Activated B cell treated with CpG ODN at 0.5 μM for 24 hours (primary cell): ENCODE results near the gene DNAH8. TPM values are rescaled to one million over a fixed set of nuclear protein-coding genes. Genes with fewer than 3 reads are reported as not detected.

ENCODE experiments used
- ATAC-seq: fragments of 200-7000 bp; cut with Tn5 transposase; one replicate; pipeline ENCODE4 v1.10.0; 2021; ENCODE audit warnings: low read depth, mild to moderate bottlenecking, moderate library complexity
- CTCF ChIA-PET: fragments of 350-600 bp; sonication (Branson Sonifier 250); formaldehyde crosslinking; loops from one replicate; lab custom pipeline; 2021; ENCODE audit warnings: antibody characterized with exemption; lab: Charles Lee
- POLR2A ChIA-PET: fragments of 350-600 bp; sonication (Branson Sonifier 250); formaldehyde crosslinking; loops from one replicate; lab custom pipeline; 2021; ENCODE audit warnings: antibody characterized with exemption; lab: Charles Lee
- DNase-seq: peaks from one replicate; pipeline ENCODE4 v3.0.0; 2022
- H3K27ac Mint-ChIP-seq: one replicate; pipeline ENCODE4 v1.8.0; 2020; ENCODE audit warnings: mixed read lengths
- H3K27me3 Mint-ChIP-seq: one replicate; pipeline ENCODE4 v1.8.0; 2021; ENCODE audit warnings: mixed read lengths
- H3K36me3 Mint-ChIP-seq: one replicate; pipeline ENCODE4 v1.8.0; 2021; ENCODE audit warnings: low read depth, mixed read lengths
- H3K4me1 Mint-ChIP-seq: one replicate; pipeline ENCODE4 v1.8.0; 2021; ENCODE audit warnings: mixed read lengths
- H3K4me3 Mint-ChIP-seq: one replicate; pipeline ENCODE4 v1.8.0; 2020; ENCODE audit warnings: mild to moderate bottlenecking, mixed read lengths
- H3K9me3 Mint-ChIP-seq: one replicate; pipeline ENCODE4 v1.8.0; 2020; ENCODE audit warnings: mixed read lengths
- intact Hi-C: fragments of 100-400 bp; cut with micrococcal nuclease; formaldehyde crosslinking; loops from one replicate; pipeline ENCODE4 v1.15.1; 2024
- total RNA-seq: library from RNA; stranded (reverse); gene quantifications from 2 replicates; pipeline ENCODE4 v1.2.3, GENCODE V29; 2022
- TF ChIP-seq, protein P1 (sequence below): fragments of 200-600 bp; IDR thresholded peaks from one replicate; pipeline ENCODE4 v1.8.0; 2022; ENCODE audit warnings: antibody characterized with exemption, mild to moderate bottlenecking

DNAH8 gene
- total RNA-seq, 1 donor from 2014 or later = 2.0 TPM

DNA sequence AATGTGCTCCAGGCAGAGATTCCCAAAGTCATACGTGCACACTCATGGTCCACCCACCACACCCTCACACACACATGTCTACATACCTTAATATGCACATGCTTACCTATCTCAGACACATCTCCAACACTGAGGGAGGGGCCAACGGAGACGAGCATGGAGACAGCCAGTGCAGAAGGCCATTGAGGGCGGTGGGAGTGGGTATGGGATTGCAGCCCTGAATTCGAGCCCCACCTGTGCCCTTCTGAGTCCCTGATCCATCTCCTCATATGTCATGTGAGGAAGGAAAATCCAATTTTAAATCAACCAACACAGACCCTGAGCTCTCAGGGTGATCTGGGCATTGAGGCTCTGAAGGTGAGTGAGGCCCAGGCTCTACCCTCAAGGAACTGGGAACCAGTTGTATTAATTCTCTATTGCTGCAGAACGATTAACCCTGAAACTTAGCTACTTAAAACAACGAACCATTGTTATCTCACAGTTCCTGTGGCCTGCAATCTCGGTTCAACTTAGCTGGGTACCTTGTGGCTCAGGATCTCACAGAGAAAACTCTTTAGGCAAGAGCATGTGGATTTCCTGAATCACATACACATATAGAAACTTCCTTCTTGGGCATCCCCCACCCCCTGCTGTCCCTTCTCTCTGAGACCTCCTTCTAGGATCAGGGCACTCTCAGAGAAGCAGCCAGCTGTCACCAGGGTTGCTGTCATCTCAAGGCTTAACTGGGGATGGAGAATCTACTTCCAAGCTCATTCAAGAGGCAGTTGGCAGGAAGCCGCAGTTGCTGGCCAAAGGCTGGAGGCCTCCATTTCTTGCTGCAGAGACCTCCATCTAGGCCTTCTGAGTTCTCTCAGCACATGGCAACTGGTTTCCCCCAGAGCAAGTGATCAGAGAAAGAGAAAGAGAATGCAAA, 361.8 kb downstream of the DNAH8 start:
- Mint-ChIP-seq H3K4me3 (no peak overlapping the region), H3K36me3 (no peaks in the 10 kb centered on the region), H3K27ac (no peak overlapping the region), H3K27me3 (peaks cover 5% of the 10 kb centered on the region), H3K4me1 (no peaks in the 10 kb centered on the region), H3K9me3 (no peaks in the 10 kb centered on the region)
- intact Hi-C loops = no loop called here
- DNase-seq (no peak), ATAC-seq (no peak)
- POLR2A ChIA-PET = no interaction called here
- TF ChIP-seq, protein P1, sequence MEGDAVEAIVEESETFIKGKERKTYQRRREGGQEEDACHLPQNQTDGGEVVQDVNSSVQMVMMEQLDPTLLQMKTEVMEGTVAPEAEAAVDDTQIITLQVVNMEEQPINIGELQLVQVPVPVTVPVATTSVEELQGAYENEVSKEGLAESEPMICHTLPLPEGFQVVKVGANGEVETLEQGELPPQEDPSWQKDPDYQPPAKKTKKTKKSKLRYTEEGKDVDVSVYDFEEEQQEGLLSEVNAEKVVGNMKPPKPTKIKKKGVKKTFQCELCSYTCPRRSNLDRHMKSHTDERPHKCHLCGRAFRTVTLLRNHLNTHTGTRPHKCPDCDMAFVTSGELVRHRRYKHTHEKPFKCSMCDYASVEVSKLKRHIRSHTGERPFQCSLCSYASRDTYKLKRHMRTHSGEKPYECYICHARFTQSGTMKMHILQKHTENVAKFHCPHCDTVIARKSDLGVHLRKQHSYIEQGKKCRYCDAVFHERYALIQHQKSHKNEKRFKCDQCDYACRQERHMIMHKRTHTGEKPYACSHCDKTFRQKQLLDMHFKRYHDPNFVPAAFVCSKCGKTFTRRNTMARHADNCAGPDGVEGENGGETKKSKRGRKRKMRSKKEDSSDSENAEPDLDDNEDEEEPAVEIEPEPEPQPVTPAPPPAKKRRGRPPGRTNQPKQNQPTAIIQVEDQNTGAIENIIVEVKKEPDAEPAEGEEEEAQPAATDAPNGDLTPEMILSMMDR = no peak
- CTCF ChIA-PET = interaction anchor here (1.1 kb wide), 1 partner anchor 12 kb away, joined by 3 read pairs; no protein-coding TSS in a partner anchor

DNA sequence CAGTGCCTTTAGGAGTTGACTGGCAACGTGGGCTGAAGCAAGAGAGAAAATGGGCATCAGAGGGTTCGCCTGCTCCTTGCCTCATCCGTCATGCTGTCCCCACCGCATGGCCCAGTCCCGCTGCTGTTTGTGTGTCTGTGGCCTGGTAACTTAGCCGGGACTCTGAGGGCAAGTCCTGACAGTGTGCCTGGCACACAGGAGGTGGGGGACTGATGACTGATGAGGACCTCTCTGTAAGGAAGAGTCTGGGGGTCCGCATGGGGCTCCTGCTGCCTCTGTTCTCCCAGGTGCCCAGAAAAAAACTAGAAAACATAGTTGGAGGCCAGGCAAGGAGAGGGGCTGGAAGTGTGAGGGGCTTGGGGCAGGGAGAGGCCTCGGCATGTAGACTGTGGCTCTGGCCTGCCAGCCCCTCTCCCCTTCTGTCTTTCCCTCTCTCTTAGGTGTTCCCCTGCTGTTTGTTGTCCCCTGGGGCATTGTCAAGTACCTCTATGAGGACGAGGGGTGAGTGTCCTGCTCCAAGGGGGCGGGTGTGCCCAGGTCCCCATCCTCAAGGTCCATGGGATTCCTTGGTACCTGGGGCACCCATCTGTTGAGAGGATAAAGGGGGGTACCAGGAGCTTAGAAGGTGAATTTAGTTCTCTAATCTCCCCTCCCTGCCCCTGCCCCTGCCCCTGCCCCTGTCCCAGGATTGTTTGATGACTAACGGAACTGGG, 362.9 kb downstream of the DNAH8 start:
- DNase-seq = no peak
- Mint-ChIP-seq H3K36me3 (no peaks in the 10 kb centered on the region), H3K9me3 (no peaks in the 10 kb centered on the region), H3K27ac (no peak overlapping the region), H3K4me3 (no peak overlapping the region), H3K4me1 (no peaks in the 10 kb centered on the region), H3K27me3 (no peaks in the 10 kb centered on the region)
- TF ChIP-seq, protein P1 = no peak
- ATAC-seq = no peak
- ChIA-PET POLR2A (no interaction called here), CTCF (no interaction called here)
- intact Hi-C loops = no loop called here

DNA sequence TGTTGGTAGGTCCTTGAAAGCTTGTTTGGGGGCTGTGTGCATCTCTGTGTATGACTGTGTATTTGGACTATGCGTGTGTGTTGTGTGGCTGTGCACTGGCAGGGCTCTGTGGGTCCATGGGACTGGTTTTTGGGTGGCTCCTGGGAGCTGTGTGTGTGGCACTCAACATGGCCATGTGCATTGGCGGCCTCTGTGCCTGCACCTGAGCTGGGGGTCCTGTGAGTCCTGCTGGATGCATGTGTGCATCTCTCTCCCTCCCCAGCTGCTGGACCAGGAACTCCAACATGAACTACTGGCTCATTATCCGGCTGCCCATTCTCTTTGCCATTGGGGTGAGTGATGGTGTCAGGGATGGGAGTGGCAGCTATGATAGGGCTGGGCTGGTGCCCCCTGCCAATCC, 363.6 kb downstream of the DNAH8 start:
- Mint-ChIP-seq H3K9me3 (no peaks in the 10 kb centered on the region), H3K27me3 (peaks cover 3% of the 10 kb centered on the region), H3K4me3 (no peak overlapping the region), H3K27ac (no peak overlapping the region), H3K4me1 (no peaks in the 10 kb centered on the region), H3K36me3 (no peaks in the 10 kb centered on the region)
- intact Hi-C loops = no loop called here
- TF ChIP-seq, protein P1 = no peak
- CTCF ChIA-PET = no interaction called here
- no peak for DNase-seq
- POLR2A ChIA-PET = no interaction called here
- ATAC-seq = no peak

DNA sequence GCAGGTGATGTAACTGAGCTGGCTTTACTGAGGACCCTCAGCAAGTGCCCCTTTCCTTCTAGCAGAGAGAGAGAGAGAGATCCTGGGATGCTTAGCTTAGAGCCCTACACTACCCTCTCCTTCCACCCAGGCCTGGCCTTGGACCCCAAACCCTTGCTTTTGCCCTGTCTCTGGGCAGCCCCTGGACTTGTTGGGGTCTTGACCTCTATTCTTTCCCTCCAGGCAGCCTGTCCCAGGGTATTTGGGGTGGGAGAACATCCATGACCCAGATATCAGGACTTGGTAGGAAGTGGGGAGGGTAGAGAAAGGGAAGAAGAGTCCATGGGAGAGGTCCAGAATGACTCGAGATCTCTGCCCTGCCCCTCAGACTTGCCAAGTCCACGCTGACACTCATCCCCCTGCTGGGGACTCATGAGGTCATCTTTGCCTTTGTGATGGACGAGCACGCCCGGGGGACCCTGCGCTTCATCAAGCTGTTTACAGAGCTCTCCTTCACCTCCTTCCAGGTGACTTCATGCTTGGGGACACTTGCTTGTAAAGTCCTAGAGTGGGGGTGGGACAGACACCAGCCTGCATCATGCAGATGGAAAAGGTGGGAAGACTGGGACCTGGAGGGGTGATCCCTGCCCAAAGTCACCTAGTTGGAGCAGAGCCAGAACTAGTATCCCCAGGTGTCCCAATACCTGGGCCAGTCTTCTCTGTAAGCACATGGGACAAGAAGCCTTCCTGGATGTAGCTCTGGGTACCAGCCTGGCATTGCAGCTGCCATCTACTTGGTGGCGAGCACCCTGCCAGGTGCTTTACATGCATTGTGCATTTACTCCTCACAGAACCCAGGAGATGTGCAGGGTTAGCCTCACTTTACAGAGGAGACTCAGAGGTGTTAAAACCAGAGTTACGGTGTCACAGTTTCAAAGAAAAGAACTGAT, 364.4 kb downstream of the DNAH8 start:
- Mint-ChIP-seq H3K9me3 (no peaks in the 10 kb centered on the region), H3K36me3 (no peaks in the 10 kb centered on the region), H3K27me3 (peaks cover 9% of the 10 kb centered on the region), H3K27ac (no peak overlapping the region), H3K4me1 (no peaks in the 10 kb centered on the region), H3K4me3 (no peak overlapping the region)
- TF ChIP-seq, protein P1 = no peak
- DNase-seq (no peak), ATAC-seq (no peak)
- intact Hi-C loops = no loop called here
- POLR2A ChIA-PET = no interaction called here
- CTCF ChIA-PET = no interaction called here

Other genes with a start within 250 kb of the DNAH8 start
- gene BTBD9, start 75.4 kb upstream of the DNAH8 start, total RNA-seq = 19.4 and 25.7 TPM in 2 replicates
- gene GLO1, start 12.2 kb upstream of the DNAH8 start, total RNA-seq = 52.0 and 52.4 TPM in 2 replicates